Stimulated activated CD4-positive, alpha-beta T cell treated with anti-CD3 and anti-CD28 coated beads, TNF-alpha, amount 100 ng/mL, for 4 hours (primary cell): Measurements from ENCODE around the gene IGFN1.

Experiments
- DNase-seq, 3 experiments: peaks; one replicate each; pipeline ENCODE4 v3.0.0-alpha.2; 2020; ENCODE audit warnings: low read depth in 3 of 3

IGFN1 gene

GRCh38 chr1:201163707-201164106 is 26.9 kb upstream of the IGFN1 start:
- DNase-seq, result no peak

- no peak for DNase-seq
Measured at GRCh38 chr1:201164645-201165044, 26.0 kb upstream of the IGFN1 start.

GRCh38 chr1:201167041-201167991 is 23.3 kb upstream of the IGFN1 start:
- DNase-seq, result no peak

GRCh38 chr1:201169203-201169602 is 21.4 kb upstream of the IGFN1 start:
- DNase-seq, result no peak

GRCh38 chr1:201169971-201170532 is 20.6 kb upstream of the IGFN1 start:
- no peak for DNase-seq

- peak; percentile 15 to 33 (median 31) for DNase-seq
Measured at GRCh38 chr1:201170533-201171062, 20.0 kb upstream of the IGFN1 start.

- DNase-seq, result peak; percentile 9 to 12 (median 10)
Measured at GRCh38 chr1:201171063-201172036, 19.3 kb upstream of the IGFN1 start.

GRCh38 chr1:201172326-201172725 is 18.3 kb upstream of the IGFN1 start:
- no peak for DNase-seq

- no peak for DNase-seq
Measured at GRCh38 chr1:201172999-201173610, 17.5 kb upstream of the IGFN1 start.

GRCh38 chr1:201173736-201174135 is 16.9 kb upstream of the IGFN1 start:
- DNase-seq, result no peak

GRCh38 chr1:201175820-201176500 is 14.7 kb upstream of the IGFN1 start:
- DNase-seq, result no peak

- no peak for DNase-seq
Measured at GRCh38 chr1:201176940-201177339, 13.7 kb upstream of the IGFN1 start.

- no peak for DNase-seq
Measured at GRCh38 chr1:201178718-201179117, 11.9 kb upstream of the IGFN1 start.

GRCh38 chr1:201180141-201180540 is 10.5 kb upstream of the IGFN1 start:
- DNase-seq, result no peak

GRCh38 chr1:201180901-201181300 is 9.7 kb upstream of the IGFN1 start:
- no peak for DNase-seq

GRCh38 chr1:201181323-201181722 is 9.3 kb upstream of the IGFN1 start:
- no peak for DNase-seq

GRCh38 chr1:201181726-201182125 is 8.9 kb upstream of the IGFN1 start:
- no peak for DNase-seq

- DNase-seq, result no peak
Measured at GRCh38 chr1:201183209-201183608, 7.4 kb upstream of the IGFN1 start.

GRCh38 chr1:201183753-201184152 is 6.9 kb upstream of the IGFN1 start:
- no peak for DNase-seq

GRCh38 chr1:201184307-201185122 is 6.1 kb upstream of the IGFN1 start:
- DNase-seq, result no peak
